ENCODE measurements around the gene RAB6B.

Gene RAB6B

DNA sequence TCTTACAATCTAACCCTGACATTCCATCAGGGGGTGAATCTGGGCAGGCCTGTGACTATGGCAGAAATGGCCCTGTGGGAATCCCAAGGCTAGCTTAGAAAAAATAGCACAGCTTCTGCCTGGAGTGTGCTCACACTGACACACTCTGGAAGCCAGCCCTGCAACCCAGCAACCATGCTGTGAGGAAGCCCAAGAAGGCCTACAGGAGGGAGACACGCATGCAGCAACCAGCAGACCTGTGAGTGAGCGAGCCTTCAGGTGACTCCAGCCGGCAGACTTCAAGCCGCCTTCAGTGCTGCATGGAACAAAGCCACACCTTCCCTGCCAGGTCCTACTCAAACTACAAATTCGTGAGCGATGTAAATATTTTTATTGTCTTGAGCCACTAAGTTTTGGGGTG, 26.1 kb downstream of the RAB6B start:
- DNase-seq (ENCODE audit: low read depth): no peak
- no peak overlapping the region for H3K4me3 ChIP-seq (ENCODE audit: low read length)
- TF ChIP-seq, protein P1, sequence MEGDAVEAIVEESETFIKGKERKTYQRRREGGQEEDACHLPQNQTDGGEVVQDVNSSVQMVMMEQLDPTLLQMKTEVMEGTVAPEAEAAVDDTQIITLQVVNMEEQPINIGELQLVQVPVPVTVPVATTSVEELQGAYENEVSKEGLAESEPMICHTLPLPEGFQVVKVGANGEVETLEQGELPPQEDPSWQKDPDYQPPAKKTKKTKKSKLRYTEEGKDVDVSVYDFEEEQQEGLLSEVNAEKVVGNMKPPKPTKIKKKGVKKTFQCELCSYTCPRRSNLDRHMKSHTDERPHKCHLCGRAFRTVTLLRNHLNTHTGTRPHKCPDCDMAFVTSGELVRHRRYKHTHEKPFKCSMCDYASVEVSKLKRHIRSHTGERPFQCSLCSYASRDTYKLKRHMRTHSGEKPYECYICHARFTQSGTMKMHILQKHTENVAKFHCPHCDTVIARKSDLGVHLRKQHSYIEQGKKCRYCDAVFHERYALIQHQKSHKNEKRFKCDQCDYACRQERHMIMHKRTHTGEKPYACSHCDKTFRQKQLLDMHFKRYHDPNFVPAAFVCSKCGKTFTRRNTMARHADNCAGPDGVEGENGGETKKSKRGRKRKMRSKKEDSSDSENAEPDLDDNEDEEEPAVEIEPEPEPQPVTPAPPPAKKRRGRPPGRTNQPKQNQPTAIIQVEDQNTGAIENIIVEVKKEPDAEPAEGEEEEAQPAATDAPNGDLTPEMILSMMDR (conservative IDR thresholded peaks at IDR 0.05; ENCODE audit: low read length): no peak

DNA sequence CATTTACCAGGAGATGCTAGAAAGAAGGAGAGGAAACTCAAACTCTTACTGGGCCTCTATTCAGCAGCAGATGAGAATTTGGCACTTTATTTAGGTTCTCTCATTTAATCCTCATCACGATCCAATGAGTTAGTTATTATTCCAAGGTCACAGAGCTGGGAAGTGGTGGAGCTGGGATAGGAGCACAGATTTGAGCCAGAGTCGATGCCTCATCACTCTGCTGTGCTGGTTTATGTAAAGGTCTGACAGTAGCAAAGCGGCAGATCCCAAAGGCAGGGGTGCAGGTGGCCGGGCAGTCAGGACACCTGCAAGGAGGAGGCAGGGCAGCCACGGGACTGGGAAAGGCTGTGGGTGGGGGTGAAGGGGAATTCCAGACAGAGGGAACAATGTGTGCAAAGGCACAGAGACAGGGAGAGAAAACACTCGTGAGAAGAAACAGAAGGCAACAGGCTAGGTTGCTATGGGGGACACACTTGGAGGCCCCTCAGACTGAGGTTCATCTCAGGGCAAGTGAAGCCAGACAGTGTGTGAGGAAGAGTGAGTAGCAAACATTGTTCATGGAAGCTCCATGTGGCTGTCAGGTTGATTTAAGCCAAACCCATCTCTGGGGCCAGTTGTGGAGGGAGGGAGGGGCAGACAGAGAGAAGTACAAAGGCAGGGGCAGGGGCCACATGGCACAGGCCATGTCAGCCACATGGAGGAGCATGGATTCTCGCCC, 26.8 kb downstream of the RAB6B start:
- DNase-seq (ENCODE audit: low read depth): no peak
- TF ChIP-seq, protein P1 (conservative IDR thresholded peaks at IDR 0.05; ENCODE audit: low read length): no peak
- no peak overlapping the region for H3K4me3 ChIP-seq (ENCODE audit: low read length)

DNA sequence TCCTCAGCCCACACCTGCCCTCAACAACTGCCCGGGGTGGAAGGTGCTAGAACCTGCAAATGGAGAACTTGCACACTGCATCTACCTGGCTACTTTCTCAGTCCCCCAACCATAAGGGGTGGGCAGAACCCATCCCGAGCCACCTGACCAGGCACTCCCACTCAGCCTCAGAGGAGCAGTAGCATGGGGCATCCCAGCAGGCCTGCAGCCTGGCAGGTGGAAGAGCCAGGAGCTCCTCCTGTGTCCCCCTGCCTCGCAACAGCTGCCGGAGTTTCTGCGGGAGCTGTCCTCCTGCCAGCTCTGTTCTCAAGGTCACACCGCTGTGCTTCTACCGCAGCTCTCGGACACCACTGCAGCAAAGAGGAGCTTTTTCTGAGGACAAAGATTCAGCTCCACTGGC, 27.5 kb downstream of the RAB6B start:
- TF ChIP-seq, protein P1 (conservative IDR thresholded peaks at IDR 0.05; ENCODE audit: low read length): no peak
- no peak for DNase-seq (ENCODE audit: low read depth)
- no peak overlapping the region for H3K4me3 ChIP-seq (ENCODE audit: low read length)

GRCh38 chr3:133866141-133866540, 29.5 kb downstream of the RAB6B start:
- no peak overlapping the region for H3K4me3 ChIP-seq (ENCODE audit: low read length)
- TF ChIP-seq, protein P1 (conservative IDR thresholded peaks at IDR 0.05; ENCODE audit: low read length): no peak
- no peak for DNase-seq (ENCODE audit: low read depth)

GRCh38 chr3:133865136-133865855, 30.4 kb downstream of the RAB6B start:
- H3K4me3 ChIP-seq (ENCODE audit: low read length): no peak overlapping the region
- DNase-seq (ENCODE audit: low read depth): no peak
- TF ChIP-seq, protein P1 (conservative IDR thresholded peaks at IDR 0.05; ENCODE audit: low read length): no peak

DNA sequence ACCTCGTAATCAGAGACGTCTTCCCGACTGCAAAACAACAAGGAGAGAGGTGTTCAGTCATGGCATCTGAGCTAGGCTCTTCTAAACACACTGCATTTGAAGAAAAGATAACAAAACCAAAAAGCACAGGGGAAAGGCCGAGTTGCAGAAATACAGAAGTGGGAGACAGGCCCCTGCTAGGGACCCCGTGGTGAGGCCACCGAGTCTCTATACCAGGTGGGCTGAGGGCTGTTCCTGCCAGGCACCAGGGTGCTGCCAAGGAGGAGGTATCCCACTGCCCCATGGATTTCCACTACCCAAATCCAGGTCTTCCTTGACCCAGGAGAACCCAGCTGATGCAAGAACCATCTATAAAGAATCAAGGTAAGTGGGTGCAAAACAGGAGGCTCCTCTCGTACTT, 31.1 kb downstream of the RAB6B start:
- DNase-seq (ENCODE audit: low read depth): no peak
- H3K4me3 ChIP-seq (ENCODE audit: low read length): no peak overlapping the region
- TF ChIP-seq, protein P1 (conservative IDR thresholded peaks at IDR 0.05; ENCODE audit: low read length): no peak

GRCh38 chr3:133863911-133864310, 31.8 kb downstream of the RAB6B start:
- TF ChIP-seq, protein P1 (conservative IDR thresholded peaks at IDR 0.05; ENCODE audit: low read length): no peak
- no peak overlapping the region for H3K4me3 ChIP-seq (ENCODE audit: low read length)
- DNase-seq (ENCODE audit: low read depth): no peak

All from AG10803 (cell line).